LoVo (cell line): ENCODE measurements around the gene SMLR1.

Experiments used
- DNase-seq: peaks from one replicate; pipeline ENCODE4 v3.0.0-alpha.2; 2016; ENCODE audit warnings: low spot score

SMLR1 gene

GRCh38 chr6:130852844-130853554 is 25.8 kb downstream of the SMLR1 start:
- DNase-seq, result no peak

GRCh38 chr6:130853555-130854183 is 26.5 kb downstream of the SMLR1 start:
- no peak for DNase-seq

DNA sequence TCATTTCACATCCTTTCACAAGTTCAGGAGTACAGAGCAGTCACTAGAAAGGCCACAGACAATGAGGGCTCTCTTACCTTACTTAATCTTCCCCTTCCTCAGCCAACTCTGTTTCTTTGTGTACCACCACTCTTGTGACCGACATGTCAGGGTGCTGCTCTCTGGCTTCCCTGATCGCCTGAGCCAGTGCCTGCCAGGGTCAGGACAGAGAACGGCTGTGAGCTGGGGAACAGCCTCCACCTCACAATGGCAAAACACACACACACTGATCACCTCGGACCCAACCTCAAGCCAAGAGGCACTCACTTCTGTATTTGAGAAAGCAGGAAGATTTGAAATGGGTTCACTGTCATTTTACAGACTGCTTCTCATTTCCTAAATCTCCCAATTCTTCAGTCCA is 30.8 kb downstream of the SMLR1 start:
- DNase-seq, result no peak

DNA sequence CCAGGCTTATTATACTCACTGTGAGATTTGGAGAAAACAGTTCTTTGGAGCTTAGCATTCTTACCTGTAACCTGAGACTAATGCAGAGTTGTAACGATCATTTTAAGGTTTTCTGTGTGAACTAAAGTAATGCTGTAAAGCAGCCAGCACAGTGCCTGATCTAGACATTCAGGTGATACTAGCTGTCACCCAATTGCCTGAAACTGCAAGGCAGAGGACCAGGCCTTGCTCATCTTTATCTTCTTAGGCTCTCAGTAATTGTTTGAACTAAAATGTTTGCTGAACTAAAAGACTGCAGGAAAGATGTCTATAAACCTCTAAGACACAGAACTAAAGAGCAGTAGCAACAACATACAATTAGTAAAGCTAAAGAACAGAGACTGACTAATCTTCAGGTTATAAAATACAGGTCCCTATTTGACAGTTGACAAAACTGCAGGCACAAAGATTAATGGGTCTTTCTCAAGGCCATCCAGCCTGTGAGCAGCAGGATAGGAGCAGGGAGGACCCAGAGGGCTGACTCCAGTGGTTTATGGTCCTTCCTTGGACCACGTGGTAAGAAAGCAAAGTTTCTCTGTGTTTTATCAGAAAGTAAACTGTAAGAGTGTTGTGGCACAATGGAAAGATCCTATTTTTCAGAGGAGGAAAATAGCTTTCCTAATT is 31.4 kb downstream of the SMLR1 start:
- no peak for DNase-seq

DNA sequence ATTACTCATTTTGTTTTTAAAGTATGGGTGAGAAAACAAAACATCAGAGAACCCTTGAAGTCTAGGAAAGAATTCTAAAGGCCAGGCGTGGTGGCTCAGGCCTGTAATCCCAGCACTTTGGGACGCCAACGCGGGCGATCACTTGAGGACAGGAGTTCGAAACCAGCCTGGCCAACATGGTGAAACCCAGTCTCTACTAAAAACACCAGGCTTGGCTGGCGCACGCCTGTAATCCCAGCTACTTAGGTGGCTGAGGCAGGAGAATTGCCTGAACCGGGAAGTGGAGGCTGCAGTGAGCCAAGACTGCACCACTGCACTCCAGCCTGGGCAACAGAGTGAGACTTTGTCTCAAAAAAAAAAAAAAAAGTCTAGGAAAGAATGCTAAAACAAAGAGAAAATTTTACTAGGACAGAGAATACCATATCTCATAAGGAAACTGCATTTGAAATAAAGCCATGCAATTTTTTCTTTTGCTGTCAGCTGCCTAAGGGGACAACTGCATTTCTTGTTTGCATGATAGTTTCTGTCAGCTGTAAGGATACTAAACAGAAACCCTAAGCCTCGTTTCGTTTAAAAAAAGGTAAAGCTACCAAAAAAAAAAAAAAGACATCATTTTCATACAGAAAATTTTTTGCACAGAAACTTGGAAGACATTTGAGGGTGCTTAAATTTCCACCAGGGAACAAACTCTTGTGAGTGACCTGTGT is 32.1 kb downstream of the SMLR1 start:
- no peak for DNase-seq

- no peak for DNase-seq
These were observed 35.2 kb downstream of the SMLR1 start for GRCh38 chr6:130862370-130862769.

GRCh38 chr6:130863415-130864230 is 36.4 kb downstream of the SMLR1 start:
- no peak for DNase-seq

DNA sequence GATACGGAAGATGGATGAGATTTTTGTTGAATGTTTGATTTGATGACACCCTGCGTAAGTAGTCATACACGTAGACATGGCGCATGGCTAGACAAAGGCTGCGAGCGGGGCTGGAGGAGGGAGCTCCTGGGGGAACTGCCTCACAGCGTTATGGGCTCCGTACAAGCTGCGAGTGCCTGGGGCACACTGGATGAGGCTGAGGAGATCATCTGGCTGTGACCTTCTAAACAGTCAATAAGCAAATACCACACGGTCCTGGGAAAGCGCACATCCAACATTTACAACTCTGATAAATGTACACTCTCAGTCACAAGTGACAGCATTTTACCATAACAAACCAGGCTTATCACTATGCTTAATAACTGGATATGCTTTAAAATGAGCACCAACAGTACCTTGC is 37.1 kb downstream of the SMLR1 start:
- DNase-seq, result no peak

GRCh38 chr6:130865793-130866192 is 38.6 kb downstream of the SMLR1 start:
- DNase-seq, result no peak

DNA sequence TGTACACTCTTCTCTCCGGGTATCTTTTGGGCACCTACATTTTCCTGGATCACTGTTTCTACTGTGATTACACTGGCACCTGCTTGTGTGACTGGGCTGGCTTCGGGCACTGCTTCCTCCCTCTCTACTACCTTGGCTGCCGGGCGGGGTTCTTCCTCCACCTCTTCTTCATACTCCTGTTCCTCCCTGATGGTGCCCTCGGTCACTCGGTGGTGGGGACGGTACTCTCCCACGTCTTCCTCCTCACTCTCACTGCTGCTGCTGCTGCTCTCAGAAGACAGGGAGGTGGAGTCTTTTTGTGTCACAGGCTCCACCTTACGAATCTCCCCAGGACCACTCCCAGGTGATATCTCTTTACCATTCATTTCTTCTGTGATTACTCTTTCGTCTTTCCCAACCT is 42.5 kb downstream of the SMLR1 start:
- no peak for DNase-seq

- no peak for DNase-seq
These were observed 43.1 kb downstream of the SMLR1 start for GRCh38 chr6:130870179-130870880.

GRCh38 chr6:130872250-130873095 is 45.3 kb downstream of the SMLR1 start:
- peak; percentile 49 for DNase-seq

- no peak for DNase-seq
These were observed 46.5 kb downstream of the SMLR1 start for GRCh38 chr6:130873746-130874145.

DNA sequence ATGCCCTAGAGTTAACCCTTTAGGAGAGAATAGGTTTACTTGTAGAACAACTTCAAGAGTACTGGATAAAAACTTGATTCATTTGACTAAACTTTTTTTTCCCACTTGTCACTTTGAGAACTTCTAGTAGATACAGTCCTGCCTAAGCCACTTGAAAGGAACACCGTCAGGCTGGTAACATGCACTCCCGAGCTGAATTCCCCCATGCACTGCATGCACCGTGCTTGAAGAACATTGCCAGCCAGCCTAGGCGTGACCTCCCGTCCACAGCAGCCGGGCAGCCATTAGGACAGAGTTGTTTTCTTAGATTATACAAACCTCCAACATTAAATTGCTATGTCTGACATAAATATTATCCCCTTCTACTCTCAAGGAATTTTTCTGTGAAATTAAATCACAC is 52.6 kb downstream of the SMLR1 start:
- no peak for DNase-seq

GRCh38 chr6:130882370-130882769 is 55.2 kb downstream of the SMLR1 start:
- no peak for DNase-seq

DNA sequence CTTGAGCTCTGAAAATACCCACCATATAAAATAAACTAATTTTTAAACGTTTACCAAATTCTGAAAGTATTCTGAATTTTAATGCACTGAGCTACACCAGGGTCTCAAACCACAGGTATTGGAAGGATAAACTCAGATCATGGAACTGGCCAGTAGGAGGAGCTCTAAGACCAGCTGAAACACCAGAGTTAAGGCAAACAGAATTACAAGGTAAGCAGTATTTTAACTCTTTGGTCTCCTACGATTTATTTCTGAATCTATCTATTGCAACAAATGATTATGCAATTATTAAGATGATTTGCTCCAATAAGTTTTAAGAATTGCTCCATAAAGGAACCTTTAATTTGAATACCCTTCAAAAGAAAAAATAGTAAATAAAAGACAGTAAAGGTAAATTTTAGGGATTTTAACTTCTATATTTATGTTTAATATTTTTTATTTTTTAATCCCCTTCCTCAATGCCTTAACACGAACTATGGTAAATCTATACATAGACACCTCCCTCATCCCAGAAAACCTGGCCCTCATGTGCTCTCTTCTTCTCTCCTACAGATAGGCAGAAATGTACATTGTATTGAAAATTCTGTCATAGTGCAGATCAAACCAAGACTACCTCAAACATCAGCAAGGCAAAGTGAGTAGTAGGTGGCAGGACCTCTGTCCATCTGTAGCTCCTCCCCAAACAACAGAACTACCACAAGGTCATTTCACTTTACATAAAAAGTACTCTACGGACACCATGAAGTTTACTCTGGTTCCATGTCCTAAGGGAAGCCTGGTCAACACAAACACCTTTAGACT is 58.4 kb downstream of the SMLR1 start:
- peak; percentile 70 for DNase-seq
